Activated naive CD8-positive, alpha-beta T cell treated with anti-CD3 and anti-CD28 coated beads, Interleukin-2, amount 50 U/mL, for 24 hours (primary cell): ENCODE measurements around the gene RAPGEF4.
"Not testable (repeated sequence)": the region's sequence is repeated elsewhere in the genome, so short reads cannot be mapped to it uniquely, and the experiment has no call there.

Experiments used
- ATAC-seq: fragments of 150-1000 bp; cut with Tn5 transposase; one replicate; pipeline ENCODE4 v1.10.0; 2021
- DNase-seq: peaks from one replicate; pipeline ENCODE4 v3.0.0; 2021
- H3K27ac Mint-ChIP-seq: one replicate; pipeline ENCODE4 v1.8.0; 2021; ENCODE audit warnings: mild to moderate bottlenecking, mixed read lengths
- H3K27me3 Mint-ChIP-seq: one replicate; pipeline ENCODE4 v1.8.0; 2021; ENCODE audit warnings: mixed read lengths
- H3K36me3 Mint-ChIP-seq: one replicate; pipeline ENCODE4 v1.8.0; 2021; ENCODE audit warnings: low read depth, mixed read lengths
- H3K4me1 Mint-ChIP-seq: one replicate; pipeline ENCODE4 v1.8.0; 2021; ENCODE audit warnings: mixed read lengths
- H3K4me3 Mint-ChIP-seq: one replicate; pipeline ENCODE4 v1.8.0; 2021; ENCODE audit warnings: mild to moderate bottlenecking, moderate library complexity, mixed read lengths
- H3K9me3 Mint-ChIP-seq: one replicate; pipeline ENCODE4 v1.8.0; 2021; ENCODE audit warnings: mixed read lengths

The RAPGEF4 gene

DNA sequence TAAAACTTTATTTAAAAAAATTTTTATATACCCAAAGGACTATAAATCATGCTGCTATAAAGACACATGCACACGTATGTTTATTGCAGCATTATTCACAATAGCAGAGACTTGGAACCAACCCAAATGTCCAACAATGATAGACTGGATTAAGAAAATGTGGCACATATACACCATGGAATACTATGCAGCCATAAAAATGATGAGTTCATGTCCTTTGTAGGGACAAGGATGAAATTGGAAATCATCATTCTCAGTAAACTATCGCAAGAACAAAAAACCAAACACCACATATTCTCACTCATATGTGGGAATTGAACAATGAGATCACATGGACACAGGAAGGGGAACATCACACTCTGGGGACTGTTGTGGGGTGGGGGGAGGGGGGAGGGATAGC is 358.0 kb downstream of the RAPGEF4 start:
- not testable (repeated sequence) for H3K27ac Mint-ChIP-seq, H3K9me3 Mint-ChIP-seq, H3K4me1 Mint-ChIP-seq, H3K4me3 Mint-ChIP-seq, H3K27me3 Mint-ChIP-seq, ATAC-seq, H3K36me3 Mint-ChIP-seq, DNase-seq

DNA sequence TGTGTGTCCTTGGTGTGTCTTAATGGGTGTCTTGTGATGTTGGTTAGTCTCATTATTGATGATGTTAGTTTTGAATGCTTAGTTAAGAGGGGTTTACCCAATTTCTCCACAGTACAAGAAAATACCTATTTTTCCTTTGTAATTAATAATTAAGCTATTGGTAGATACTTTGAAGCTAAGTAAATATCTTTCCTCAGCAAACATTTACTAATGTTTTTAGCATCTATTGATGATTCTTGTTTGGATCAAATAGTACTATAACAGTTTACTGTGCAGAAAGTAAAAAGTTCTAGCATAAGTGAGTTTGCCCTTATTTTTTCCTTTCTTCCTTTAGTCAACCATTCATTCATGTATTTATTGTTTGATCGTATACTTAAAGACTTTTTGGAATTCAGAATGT is 359.1 kb downstream of the RAPGEF4 start:
- ATAC-seq (no peak), DNase-seq (no peak)
- Mint-ChIP-seq H3K9me3 (no peaks in the 10 kb centered on the region), H3K4me1 (peaks cover 2% of the 10 kb centered on the region), H3K27me3 (peaks cover 4% of the 10 kb centered on the region), H3K4me3 (no peak overlapping the region), H3K36me3 (peaks cover 2% of the 10 kb centered on the region), H3K27ac (no peak overlapping the region)

DNA sequence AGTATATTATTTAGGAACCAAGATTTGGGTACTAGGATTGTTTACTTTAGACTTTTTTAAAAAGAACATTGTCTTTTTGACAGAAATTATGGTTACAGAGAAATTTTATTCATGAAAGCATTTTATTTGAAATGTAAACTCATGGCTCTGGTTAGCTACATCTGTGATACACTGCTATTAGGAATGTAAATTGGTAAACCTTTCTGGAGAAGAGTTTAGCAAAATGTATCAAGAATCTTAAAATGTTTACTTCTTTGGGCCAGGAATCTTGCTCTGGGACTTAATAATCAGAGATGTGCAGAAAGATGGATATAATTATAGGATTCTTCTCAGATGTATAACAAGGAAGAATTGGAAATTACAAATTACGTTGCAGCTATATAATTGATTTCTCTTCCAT is 359.7 kb downstream of the RAPGEF4 start:
- ATAC-seq (no peak), DNase-seq (no peak)
- H3K4me3 Mint-ChIP-seq: no peak overlapping the region
- H3K27me3 Mint-ChIP-seq: peaks cover 4% of the 10 kb centered on the region
- no peak overlapping the region for H3K27ac Mint-ChIP-seq
- H3K4me1 Mint-ChIP-seq: peaks cover 2% of the 10 kb centered on the region
- H3K9me3 Mint-ChIP-seq: no peaks in the 10 kb centered on the region
- peaks cover 2% of the 10 kb centered on the region for H3K36me3 Mint-ChIP-seq

DNA sequence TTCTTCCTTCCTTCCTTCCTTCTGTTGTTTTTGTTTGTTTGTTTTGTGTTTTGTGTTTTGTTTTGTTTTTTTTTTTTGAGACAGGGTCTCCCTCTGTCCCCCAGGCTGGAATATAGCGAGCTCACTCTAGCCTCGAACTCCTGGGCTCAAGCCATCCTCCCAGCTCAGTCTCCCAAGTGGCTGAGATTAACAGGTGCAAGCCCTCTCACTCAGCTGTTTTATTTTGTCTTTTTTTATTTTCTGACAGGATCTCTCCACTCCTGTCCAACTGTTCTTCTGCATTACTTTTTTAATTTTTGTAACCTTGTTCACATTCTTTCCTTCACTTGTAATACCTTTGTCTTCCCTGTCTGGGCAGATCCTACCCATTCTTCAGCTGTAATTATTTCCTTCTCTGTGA is 363.6 kb downstream of the RAPGEF4 start:
- Mint-ChIP-seq H3K4me3 (no peak overlapping the region), H3K36me3 (peaks cover 2% of the 10 kb centered on the region), H3K27ac (no peak overlapping the region), H3K27me3 (peaks cover 2% of the 10 kb centered on the region), H3K9me3 (no peaks in the 10 kb centered on the region), H3K4me1 (peaks cover 8% of the 10 kb centered on the region)
- no peak for DNase-seq
- ATAC-seq: no peak

DNA sequence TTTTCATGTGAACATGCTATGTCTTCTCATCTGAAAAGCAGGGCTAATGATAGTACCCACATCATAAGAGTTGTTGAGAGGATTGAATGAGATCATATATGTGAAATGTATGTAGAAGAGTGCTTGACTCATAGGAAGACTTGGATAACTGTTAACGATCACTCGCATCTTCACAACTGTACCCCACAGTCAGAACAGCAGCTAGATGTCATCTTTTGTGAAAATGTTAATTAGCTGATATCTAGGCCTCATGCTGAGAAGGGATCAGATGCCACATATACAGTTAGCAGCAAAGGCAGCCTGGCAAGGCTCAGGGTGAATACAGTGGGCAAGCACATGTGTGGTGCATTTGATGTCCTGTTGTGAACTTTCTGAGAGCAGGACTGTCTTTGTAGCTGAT is 364.2 kb downstream of the RAPGEF4 start:
- ATAC-seq: peak; percentile 36

DNA sequence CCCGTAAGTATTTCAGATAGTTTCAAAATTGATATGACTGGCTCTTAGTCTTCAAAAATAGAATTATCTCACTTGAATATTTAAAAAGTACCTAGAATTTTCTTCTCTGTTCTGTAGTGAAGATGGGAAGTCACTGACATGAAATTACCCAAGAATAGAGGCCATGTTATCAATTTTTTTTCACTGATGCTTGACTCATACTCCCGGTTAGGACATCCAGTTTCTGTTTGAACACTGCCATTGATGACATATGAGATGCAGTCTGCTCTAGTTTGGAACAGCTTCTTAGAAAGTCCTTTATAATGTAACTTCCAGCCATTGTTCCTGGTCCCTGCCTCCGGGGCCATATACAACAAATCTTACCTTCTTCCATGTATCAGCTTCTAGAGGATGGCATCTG is 366.0 kb downstream of the RAPGEF4 start:
- Mint-ChIP-seq H3K9me3 (no peaks in the 10 kb centered on the region), H3K27me3 (peaks cover 2% of the 10 kb centered on the region), H3K27ac (peak overlapping the region; percentile 9), H3K4me1 (peaks cover 8% of the 10 kb centered on the region), H3K36me3 (peaks cover 2% of the 10 kb centered on the region), H3K4me3 (no peak overlapping the region)
- DNase-seq (no peak), ATAC-seq (peak; percentile 57)

More for the DNA sequence above, 364.2 kb downstream of the RAPGEF4 start:
- no peaks in the 10 kb centered on the region for H3K9me3 Mint-ChIP-seq
- peaks cover 8% of the 10 kb centered on the region for H3K4me1 Mint-ChIP-seq
- H3K27me3 Mint-ChIP-seq: peaks cover 2% of the 10 kb centered on the region
- peaks cover 2% of the 10 kb centered on the region for H3K36me3 Mint-ChIP-seq
- DNase-seq: no peak
- no peak overlapping the region for H3K4me3 Mint-ChIP-seq
- no peak overlapping the region for H3K27ac Mint-ChIP-seq
